ENCODE measurements around the gene ARHGAP12.

The ARHGAP12 gene

DNA sequence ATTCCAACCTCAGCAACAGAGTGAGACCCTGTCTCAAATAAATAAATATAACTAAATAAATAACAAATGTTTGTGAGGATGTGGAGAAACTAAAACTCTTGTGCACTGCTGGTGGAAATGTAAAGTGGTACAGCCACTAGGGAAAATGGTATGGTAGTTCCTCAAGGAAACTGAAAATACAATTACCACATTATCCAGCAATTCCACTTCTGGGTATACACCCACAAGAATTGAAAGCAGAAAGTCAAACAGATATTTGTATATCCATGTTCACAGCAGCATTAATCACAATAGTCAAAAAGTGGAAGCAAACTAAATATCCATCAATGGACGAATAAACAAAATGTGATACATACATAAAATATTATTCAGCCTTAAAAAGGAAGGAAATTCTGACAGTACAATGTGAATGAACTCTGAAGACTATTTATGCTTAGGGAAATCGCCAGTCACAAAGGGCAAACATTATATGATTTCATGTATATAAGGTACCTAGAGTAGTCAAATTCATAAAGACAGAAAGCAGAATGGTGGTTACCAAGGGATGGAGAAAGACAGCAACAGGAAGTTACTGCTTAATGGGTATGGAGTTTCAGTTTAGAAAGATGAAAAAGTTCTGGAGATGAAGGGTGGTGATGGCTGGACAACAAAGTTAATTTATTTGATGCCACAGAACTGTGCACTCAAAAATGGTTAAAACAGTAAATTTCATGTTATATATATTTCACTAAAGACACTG lies 9.8 kb downstream of the ARHGAP12 start:
- no peak for DNase-seq (ENCODE audit: low read depth in 2 of 2)
- H3K4me3 ChIP-seq (replicated peaks in 1 of 2; ENCODE audit: low read depth in 2 of 2, low read length in 2 of 2), result no peak overlapping the region
- TF ChIP-seq, protein P1, sequence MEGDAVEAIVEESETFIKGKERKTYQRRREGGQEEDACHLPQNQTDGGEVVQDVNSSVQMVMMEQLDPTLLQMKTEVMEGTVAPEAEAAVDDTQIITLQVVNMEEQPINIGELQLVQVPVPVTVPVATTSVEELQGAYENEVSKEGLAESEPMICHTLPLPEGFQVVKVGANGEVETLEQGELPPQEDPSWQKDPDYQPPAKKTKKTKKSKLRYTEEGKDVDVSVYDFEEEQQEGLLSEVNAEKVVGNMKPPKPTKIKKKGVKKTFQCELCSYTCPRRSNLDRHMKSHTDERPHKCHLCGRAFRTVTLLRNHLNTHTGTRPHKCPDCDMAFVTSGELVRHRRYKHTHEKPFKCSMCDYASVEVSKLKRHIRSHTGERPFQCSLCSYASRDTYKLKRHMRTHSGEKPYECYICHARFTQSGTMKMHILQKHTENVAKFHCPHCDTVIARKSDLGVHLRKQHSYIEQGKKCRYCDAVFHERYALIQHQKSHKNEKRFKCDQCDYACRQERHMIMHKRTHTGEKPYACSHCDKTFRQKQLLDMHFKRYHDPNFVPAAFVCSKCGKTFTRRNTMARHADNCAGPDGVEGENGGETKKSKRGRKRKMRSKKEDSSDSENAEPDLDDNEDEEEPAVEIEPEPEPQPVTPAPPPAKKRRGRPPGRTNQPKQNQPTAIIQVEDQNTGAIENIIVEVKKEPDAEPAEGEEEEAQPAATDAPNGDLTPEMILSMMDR (IDR thresholded peaks at IDR 0.05; ENCODE audit: low read depth, low read length), result no peak

DNA sequence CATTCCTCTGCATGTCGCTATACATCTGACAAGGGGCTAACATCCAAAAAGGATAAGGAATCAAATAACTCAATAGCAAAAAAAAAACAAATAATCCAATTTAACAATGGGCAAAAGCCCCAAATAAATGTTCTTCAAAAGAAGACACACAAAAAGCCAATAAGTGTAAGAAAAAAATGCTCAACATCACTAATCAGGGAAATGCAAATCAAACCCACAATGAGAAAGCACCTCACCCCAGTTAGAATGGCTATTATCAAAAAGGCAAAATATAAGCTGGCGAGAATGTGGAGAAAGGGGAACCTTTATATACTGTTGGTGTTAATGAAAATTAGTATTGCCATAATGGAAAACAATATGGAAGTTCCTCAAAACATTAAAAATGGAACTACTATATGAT lies 14.3 kb downstream of the ARHGAP12 start:
- no peak for DNase-seq (ENCODE audit: low read depth in 2 of 2)
- TF ChIP-seq, protein P1 (IDR thresholded peaks at IDR 0.05; ENCODE audit: low read depth, low read length), result no peak
- H3K4me3 ChIP-seq (replicated peaks in 1 of 2; ENCODE audit: low read depth in 2 of 2, low read length in 2 of 2), result no peak overlapping the region

DNA sequence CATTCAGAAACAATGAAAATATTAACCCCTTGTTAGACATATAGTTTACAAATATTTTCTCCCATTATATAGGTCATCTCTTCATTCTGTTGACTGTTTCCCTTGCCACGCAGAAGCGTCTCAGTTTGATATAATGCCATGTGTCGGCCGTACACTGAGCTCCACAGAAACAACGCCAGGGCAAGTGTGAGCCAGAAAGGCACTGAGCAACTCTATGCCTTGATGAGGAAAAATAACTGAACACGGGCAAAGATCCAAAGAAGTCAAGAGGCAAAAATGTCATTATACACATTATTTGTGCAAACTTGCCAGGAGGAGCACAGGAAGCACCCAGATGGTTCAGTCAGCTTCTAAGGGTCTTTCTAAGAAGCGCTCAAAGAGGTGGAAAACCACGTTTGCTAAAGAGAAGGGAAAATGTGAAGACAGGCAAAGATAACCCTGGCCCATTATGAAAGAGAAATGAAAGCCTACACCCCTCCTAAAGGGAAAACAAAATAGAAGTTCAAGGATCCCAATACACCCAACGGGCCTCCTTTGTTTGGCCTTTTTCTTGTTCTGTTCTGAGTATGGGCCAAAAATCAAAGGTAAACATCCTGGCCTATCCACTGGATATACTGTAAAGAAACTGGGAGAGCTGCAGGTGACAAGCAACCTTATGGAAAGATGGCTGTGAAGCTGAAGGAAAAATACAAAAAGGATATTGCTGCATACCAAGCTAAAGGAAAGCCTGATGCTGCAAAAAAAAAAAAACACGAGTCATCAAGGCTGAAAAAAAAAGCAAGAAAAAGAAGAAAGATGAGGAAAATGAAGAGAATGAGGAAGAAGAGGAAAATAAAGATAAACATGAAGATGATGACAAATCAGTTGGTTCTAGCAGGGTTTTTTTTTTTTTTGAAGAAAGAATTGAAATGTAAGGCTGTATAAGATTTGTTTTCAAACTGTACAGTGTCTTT lies 15.5 kb downstream of the ARHGAP12 start:
- TF ChIP-seq, protein P1 (IDR thresholded peaks at IDR 0.05; ENCODE audit: low read depth, low read length), result no peak
- H3K4me3 ChIP-seq (replicated peaks in 1 of 2; ENCODE audit: low read depth in 2 of 2, low read length in 2 of 2), result no peak overlapping the region

DNA sequence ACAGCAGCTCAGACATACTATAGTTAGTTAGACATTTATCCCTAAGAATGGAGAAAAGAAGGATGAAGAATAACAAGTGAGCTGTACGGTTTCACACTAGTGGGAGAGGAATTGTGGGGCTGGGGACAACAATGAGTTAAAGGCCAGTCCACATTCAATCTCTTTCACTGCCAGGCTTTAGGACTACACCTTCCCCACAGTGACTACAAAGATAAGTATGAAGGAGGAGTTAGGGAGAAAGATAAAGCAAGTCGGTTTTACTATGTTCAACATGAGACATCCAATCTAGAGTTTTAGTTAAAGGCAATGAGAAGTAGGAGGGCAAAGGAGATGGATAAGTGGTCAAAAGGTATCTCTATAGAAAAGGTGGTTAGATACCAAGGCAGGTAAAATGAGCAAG lies 16.3 kb downstream of the ARHGAP12 start:
- peak in 1 of 2 donors; percentile 31 for DNase-seq (ENCODE audit: low read depth in 2 of 2)
- H3K4me3 ChIP-seq (replicated peaks in 1 of 2; ENCODE audit: low read depth in 2 of 2, low read length in 2 of 2), result no peak overlapping the region
- TF ChIP-seq, protein P1 (IDR thresholded peaks at IDR 0.05; ENCODE audit: low read depth, low read length), result no peak

More for the DNA sequence above, 15.5 kb downstream of the ARHGAP12 start:
- peak; percentile 21 to 46 for DNase-seq (ENCODE audit: low read depth in 2 of 2)

DNA sequence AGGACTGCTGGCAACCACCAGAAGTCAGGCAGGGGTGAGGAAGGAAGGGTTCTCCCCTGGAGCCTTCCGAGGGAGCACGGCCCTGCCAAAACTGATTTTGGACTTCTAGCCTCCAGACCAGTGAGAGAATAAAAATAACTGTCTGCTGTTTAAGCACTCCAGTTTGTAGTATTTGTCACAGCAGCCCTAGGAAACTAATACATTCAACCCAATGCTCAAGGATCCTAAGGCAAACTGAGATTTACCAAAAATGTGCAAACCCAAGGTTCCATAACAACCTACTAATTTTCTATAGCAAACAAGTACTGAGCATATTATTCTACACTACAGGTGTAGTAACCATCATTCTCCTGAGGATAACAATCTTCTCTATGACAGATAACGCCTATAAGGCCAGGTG lies 18.6 kb downstream of the ARHGAP12 start:
- no peak for DNase-seq (ENCODE audit: low read depth in 2 of 2)
- H3K4me3 ChIP-seq (replicated peaks in 1 of 2; ENCODE audit: low read depth in 2 of 2, low read length in 2 of 2), result no peak overlapping the region
- TF ChIP-seq, protein P1 (IDR thresholded peaks at IDR 0.05; ENCODE audit: low read depth, low read length), result no peak

DNA sequence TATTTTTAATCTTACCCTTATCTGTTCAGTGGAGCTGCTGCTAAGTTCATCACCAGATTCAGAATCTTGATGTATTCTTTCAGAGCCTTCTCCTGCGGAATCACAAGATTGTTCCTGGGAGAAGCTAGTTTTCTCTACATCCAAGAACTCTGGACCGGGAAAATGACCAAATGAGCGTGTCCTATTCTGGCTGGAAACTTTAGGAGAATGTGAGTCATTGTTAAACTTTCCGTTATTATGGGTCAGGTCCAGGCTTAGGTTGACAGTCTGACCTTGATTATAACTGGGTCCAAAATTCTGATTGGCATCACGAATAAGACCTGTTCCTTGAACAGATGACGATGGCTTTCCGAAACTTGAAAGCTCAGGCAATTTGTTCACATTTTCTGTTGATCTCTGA lies 20.5 kb downstream of the ARHGAP12 start:
- H3K4me3 ChIP-seq (replicated peaks in 1 of 2; ENCODE audit: low read depth in 2 of 2, low read length in 2 of 2), result no peak overlapping the region
- DNase-seq (ENCODE audit: low read depth in 2 of 2), result no peak
- TF ChIP-seq, protein P1 (IDR thresholded peaks at IDR 0.05; ENCODE audit: low read depth, low read length), result no peak

All from cardiac fibroblast (primary cell).